Measurements from ENCODE around the gene PRPSAP2. TPM values are rescaled to one million over a fixed set of nuclear protein-coding genes. Genes with fewer than 3 reads are reported as not detected.

PRPSAP2 gene
- total RNA-seq, 4 donors from 2014 or later: 18.2 to 65.9 (median 39.2) TPM

DNA sequence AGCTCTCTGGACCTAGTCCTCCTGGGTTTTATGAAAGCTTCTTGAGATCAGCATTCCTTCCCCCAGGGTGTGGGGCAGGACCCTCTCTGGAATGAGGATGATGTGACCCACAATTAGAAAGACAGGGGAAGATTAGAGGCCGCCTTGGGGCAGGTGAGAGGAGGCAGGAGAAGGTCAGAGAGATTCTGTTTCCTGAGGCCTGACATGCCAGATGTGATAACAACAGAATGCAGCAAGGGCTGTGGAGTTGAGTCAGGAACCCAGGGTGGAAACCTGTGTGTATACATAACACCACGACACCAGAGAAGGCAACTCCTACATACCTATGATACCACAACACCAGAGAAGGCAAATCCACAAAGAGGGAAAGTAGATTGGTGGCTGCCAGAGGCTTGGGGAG is 88.6 kb downstream of the PRPSAP2 start:
- TF ChIP-seq, protein P1, sequence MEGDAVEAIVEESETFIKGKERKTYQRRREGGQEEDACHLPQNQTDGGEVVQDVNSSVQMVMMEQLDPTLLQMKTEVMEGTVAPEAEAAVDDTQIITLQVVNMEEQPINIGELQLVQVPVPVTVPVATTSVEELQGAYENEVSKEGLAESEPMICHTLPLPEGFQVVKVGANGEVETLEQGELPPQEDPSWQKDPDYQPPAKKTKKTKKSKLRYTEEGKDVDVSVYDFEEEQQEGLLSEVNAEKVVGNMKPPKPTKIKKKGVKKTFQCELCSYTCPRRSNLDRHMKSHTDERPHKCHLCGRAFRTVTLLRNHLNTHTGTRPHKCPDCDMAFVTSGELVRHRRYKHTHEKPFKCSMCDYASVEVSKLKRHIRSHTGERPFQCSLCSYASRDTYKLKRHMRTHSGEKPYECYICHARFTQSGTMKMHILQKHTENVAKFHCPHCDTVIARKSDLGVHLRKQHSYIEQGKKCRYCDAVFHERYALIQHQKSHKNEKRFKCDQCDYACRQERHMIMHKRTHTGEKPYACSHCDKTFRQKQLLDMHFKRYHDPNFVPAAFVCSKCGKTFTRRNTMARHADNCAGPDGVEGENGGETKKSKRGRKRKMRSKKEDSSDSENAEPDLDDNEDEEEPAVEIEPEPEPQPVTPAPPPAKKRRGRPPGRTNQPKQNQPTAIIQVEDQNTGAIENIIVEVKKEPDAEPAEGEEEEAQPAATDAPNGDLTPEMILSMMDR (IDR thresholded peaks at IDR 0.05): no peak
- TF ChIP-seq POLR2A (IDR thresholded peaks at IDR 0.05): no peak
- Histone ChIP-seq H3K27me3 (no peaks in the 10 kb centered on the region), H3K4me3 (no peak overlapping the region), H3K9me3 (no peaks in the 10 kb centered on the region), H3K4me1 (no peaks in the 10 kb centered on the region), H3K27ac (no peak overlapping the region), H3K36me3 (no peaks in the 10 kb centered on the region)
- intact Hi-C loops (cut with DNase I; ENCODE audit: low total_unique reads): no loop called here
- DNase-seq: no peak

DNA sequence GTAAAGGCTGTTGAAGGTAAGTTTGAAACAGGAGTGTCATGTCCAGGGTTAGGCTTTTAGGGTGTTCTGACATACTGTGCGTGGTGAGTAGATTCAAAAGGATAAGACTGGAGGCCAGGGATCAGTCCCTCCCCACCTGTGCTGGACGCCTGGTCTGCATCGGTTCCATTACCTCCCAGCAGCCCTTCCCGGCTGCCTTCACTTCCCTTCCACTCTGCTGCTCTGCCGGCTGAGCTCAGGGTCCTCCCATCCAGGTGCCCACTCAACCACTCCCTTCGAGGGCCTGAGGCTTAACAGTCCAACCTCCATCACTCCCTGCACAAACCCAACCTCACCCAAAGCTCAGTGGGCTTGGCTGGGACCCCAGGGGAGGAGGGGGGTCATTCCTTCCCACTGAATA is 89.9 kb downstream of the PRPSAP2 start:
- H3K4me3 ChIP-seq: no peak overlapping the region
- no peak for DNase-seq
- no peak overlapping the region for H3K27ac ChIP-seq

DNA sequence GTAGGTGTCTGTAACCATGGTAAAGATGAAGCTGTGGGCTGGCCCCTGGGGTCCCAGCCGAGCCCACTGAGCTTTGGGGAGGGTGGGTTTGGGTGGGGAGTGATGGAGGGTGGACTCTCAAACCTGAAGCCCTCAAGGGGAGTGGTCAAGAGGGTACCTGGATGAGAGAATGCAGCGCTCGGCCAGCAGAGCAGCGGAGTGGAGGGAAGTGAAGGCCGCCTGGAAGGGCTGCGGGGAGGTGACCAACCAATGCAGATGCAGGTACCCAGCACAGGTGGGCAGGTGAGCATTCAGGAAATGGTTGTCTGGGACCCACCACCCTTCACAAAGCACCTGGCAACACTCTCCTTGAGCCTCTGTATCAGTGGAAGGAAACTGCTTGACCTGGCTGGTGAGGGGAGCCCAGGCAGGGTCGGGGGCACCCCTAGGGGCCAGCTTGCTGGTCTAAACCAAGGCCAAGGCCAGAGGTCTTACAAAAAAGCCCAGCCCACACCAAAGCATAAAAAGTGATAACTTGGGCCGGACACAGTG is 90.6 kb downstream of the PRPSAP2 start:
- DNase-seq: no peak
- TF ChIP-seq, protein P1 (IDR thresholded peaks at IDR 0.05): no peak
- TF ChIP-seq POLR2A (IDR thresholded peaks at IDR 0.05): no peak
- Histone ChIP-seq H3K9me3 (no peaks in the 10 kb centered on the region), H3K36me3 (no peaks in the 10 kb centered on the region), H3K27me3 (no peaks in the 10 kb centered on the region), H3K4me1 (no peaks in the 10 kb centered on the region), H3K4me3 (no peak overlapping the region), H3K27ac (no peak overlapping the region)
- intact Hi-C loops (cut with DNase I; ENCODE audit: low total_unique reads): no loop called here

More for the DNA sequence above, 89.9 kb downstream of the PRPSAP2 start:
- no peak for TF ChIP-seq POLR2A (IDR thresholded peaks at IDR 0.05)
- TF ChIP-seq, protein P1 (IDR thresholded peaks at IDR 0.05): no peak
- H3K4me1 ChIP-seq: no peaks in the 10 kb centered on the region
- H3K9me3 ChIP-seq: no peaks in the 10 kb centered on the region
- intact Hi-C loops (cut with DNase I; ENCODE audit: low total_unique reads): no loop called here
- no peaks in the 10 kb centered on the region for H3K36me3 ChIP-seq
- H3K27me3 ChIP-seq: no peaks in the 10 kb centered on the region

DNA sequence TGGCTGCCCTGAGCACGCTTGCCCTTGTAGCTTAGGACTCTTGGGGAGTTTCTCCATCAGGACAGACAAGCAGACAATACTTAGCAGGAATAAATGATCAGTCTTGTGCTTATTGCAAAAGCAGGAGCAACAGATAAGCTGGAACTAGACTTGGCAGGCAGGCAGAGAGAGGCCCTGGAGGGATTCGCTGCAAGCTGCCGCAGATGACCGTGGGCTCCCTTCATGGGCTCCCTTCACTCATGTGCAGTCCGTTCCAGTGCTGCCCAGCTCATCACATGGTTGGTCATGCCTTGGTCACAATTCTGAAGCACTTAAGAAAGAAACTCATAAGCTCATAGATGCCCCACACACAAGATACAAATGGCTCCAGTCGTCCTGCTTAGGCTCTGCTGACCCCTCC is 91.6 kb downstream of the PRPSAP2 start:
- no peak for DNase-seq
- intact Hi-C loops (cut with DNase I; ENCODE audit: low total_unique reads): no loop called here
- TF ChIP-seq POLR2A (IDR thresholded peaks at IDR 0.05): no peak
- TF ChIP-seq, protein P1 (IDR thresholded peaks at IDR 0.05): no peak
- no peaks in the 10 kb centered on the region for H3K9me3 ChIP-seq
- H3K4me1 ChIP-seq: no peaks in the 10 kb centered on the region
- H3K36me3 ChIP-seq: no peaks in the 10 kb centered on the region
- H3K27me3 ChIP-seq: no peaks in the 10 kb centered on the region
- H3K27ac ChIP-seq: no peak overlapping the region
- H3K4me3 ChIP-seq: no peak overlapping the region

DNA sequence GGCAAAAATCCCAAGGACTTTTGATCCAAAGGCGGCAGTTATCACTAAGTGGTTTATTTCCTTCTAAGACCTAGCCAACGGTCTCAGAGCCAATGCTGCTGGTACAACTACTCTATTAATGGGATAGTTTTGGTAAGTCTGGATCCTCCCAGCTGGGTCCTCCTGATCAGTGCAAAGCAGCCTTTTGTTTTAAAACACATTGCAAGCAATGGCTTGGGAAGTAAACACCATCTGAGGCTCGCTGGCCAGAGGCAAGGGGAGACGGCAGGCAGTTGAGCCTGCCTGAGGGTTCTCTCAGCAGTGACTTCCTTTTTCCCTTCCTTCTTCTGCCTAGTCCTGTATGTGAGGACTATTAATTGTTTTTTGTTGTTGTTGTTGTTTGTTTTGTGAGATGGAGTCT is 92.4 kb downstream of the PRPSAP2 start:
- H3K4me1 ChIP-seq: no peaks in the 10 kb centered on the region
- no peaks in the 10 kb centered on the region for H3K9me3 ChIP-seq
- DNase-seq: no peak
- no peaks in the 10 kb centered on the region for H3K36me3 ChIP-seq
- H3K27me3 ChIP-seq: no peaks in the 10 kb centered on the region
- no peak for TF ChIP-seq POLR2A (IDR thresholded peaks at IDR 0.05)
- TF ChIP-seq, protein P1 (IDR thresholded peaks at IDR 0.05): no peak
- H3K27ac ChIP-seq: no peak overlapping the region
- intact Hi-C loops (cut with DNase I; ENCODE audit: low total_unique reads): no loop called here
- H3K4me3 ChIP-seq: no peak overlapping the region
